Suprapubic skin (tissue), 3 donors: ENCODE data around the gene ACAD10.

Experiments
- POLR2A ChIP-seq, 2 donors: fragments of 450-650 bp; IDR thresholded peaks; one replicate each; pipeline ENCODE4 v1.6.1; 2017; ENCODE audit warnings: antibody characterized with exemption in 2 of 2, mild to moderate bottlenecking in 2 of 2, moderate library complexity in 2 of 2
- TF ChIP-seq, protein P1 (sequence below), 2 donors: fragments of 200-600 bp in 1 of 2; fragments of 450-650 bp in 1 of 2; sonication (generic) in 1 of 2; IDR thresholded peaks; one replicate each; pipeline ENCODE4 v1.5.1; 2016 to 2019; ENCODE audit warnings: antibody characterized with exemption in 2 of 2, mild to moderate bottlenecking in 1 of 2, moderate library complexity in 1 of 2

DNA sequence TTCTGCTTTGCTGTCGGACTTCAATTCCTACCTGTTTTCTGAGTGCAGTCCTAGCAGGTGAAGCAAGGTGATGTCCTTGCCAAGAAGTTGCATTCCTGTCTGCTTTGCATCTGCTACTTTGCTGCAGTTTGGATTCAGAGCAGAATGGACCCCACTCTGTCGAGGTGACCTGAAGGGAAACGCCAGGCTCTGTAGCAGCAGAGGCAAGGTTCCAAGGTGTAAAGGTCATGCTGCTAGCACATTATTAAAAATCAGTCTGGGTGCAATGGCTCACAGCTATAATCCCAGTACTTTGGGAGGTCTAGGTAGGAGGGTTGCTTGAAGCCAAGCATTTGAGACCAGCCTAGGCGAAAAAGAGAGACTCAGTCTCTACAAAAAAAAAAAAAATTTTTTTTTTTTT is 63.5 kb downstream of the ACAD10 start:
- TF ChIP-seq, protein P1, sequence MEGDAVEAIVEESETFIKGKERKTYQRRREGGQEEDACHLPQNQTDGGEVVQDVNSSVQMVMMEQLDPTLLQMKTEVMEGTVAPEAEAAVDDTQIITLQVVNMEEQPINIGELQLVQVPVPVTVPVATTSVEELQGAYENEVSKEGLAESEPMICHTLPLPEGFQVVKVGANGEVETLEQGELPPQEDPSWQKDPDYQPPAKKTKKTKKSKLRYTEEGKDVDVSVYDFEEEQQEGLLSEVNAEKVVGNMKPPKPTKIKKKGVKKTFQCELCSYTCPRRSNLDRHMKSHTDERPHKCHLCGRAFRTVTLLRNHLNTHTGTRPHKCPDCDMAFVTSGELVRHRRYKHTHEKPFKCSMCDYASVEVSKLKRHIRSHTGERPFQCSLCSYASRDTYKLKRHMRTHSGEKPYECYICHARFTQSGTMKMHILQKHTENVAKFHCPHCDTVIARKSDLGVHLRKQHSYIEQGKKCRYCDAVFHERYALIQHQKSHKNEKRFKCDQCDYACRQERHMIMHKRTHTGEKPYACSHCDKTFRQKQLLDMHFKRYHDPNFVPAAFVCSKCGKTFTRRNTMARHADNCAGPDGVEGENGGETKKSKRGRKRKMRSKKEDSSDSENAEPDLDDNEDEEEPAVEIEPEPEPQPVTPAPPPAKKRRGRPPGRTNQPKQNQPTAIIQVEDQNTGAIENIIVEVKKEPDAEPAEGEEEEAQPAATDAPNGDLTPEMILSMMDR (IDR thresholded peaks at IDR 0.05): no peak
- TF ChIP-seq POLR2A (IDR thresholded peaks at IDR 0.05): no peak
